KOPT-K1 (cell line): ENCODE data around the gene TULP4.
"Not testable (repeated sequence)": the region's sequence is repeated elsewhere in the genome, so short reads cannot be mapped to it uniquely, and the experiment has no call there.

Source experiments
- H3K27ac ChIP-seq: fragments of 200-600 bp; sonication (generic); 2 replicates; pipeline ENCODE4 v1.5.1; 2016; ENCODE audit warnings: antibody characterized with exemption, mild to moderate bottlenecking, low read depth, low read length; ENCODE audit not compliant: poor library complexity, severe bottlenecking
- H3K36me3 ChIP-seq: fragments of 200-600 bp; sonication (generic); 2 replicates; pipeline ENCODE4 v1.5.1; 2017; ENCODE audit warnings: antibody characterized with exemption, mild to moderate bottlenecking, low read length, moderate library complexity; ENCODE audit not compliant: insufficient read depth
- H3K9me3 ChIP-seq: fragments of 200-600 bp; sonication (generic); 2 replicates; pipeline ENCODE4 v1.5.1; 2017; ENCODE audit warnings: antibody characterized with exemption, low read length, mild to moderate bottlenecking; ENCODE audit not compliant: insufficient read depth, poor library complexity, severe bottlenecking

TULP4 gene

DNA sequence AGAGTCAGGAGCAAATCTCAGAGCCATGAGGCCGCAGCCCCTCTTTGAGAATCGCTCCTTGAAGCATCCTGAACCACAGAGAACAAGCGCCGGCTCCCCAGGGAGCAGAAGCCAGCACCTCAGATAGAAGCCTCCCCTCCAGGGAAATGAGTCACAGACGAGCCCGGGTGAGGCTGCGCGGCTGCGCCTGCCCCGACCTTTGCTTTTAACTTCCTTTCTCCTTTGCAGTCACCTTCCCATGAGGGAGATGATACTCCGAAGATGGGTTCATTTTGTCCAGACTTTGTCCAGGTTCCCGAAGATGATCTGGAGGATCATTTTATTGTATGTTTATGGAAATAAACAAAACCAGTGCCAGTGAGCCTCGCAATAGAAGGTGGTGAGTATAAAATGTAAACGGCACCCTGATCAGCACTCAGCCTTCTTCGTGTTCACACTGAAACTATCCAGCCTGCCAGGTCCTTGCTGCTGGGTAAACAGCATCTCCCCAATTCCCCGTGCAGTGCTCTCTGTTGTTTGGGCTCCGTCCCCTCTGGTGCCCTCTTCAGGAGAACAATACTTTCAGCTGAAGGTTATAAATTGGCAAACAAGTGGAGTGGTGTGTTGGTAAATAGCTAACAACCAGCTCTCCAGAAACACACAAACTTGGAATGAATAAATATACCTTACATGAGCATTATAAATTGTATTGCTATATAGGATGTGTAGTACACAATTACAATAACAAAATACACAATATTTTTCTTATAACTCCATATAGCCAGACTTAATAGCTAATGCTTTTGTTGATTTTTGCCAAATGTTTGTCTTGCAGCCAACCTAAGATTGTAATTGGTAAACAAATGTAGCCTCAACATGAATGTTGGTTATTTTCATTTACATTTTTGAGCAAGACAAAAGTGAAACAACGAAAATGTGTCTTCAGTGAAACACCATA is 206.2 kb downstream of the TULP4 start:
- peak overlapping the region; percentile 51 for H3K27ac ChIP-seq
- no peaks in the 10 kb centered on the region for H3K36me3 ChIP-seq
- no peaks in the 10 kb centered on the region for H3K9me3 ChIP-seq

DNA sequence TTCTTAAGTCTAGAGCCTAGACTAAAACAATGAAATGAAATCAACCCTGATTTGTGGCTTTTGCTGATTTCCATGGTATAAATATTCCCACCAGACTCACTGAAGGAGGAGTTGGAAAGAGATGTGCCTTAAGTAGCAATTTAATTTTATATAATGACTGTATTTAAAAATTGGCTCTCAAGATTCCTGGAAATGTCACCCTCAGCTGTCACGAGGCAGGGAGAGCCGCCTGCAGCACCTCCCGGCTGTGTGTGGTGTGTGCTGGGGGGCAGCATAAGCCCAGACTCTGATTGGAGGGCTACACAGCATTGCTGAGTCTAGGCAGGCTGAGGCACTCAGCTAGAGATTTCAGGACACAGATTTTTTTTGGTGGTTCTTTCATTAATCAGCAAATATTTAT is 207.0 kb downstream of the TULP4 start:
- no peak overlapping the region for H3K27ac ChIP-seq
- no peaks in the 10 kb centered on the region for H3K36me3 ChIP-seq
- no peaks in the 10 kb centered on the region for H3K9me3 ChIP-seq

GRCh38 chr6:158519761-158520160 is 207.5 kb downstream of the TULP4 start:
- no peaks in the 10 kb centered on the region for H3K36me3 ChIP-seq
- no peak overlapping the region for H3K27ac ChIP-seq
- H3K9me3 ChIP-seq: no peaks in the 10 kb centered on the region

- not testable (repeated sequence) for H3K9me3 ChIP-seq, H3K36me3 ChIP-seq, H3K27ac ChIP-seq
These were observed 208.7 kb downstream of the TULP4 start for GRCh38 chr6:158520975-158521374.

- Histone ChIP-seq H3K27ac (no peak overlapping the region), H3K36me3 (no peaks in the 10 kb centered on the region), H3K9me3 (peaks cover 1% of the 10 kb centered on the region)
These were observed 209.5 kb downstream of the TULP4 start for GRCh38 chr6:158521759-158522158.

DNA sequence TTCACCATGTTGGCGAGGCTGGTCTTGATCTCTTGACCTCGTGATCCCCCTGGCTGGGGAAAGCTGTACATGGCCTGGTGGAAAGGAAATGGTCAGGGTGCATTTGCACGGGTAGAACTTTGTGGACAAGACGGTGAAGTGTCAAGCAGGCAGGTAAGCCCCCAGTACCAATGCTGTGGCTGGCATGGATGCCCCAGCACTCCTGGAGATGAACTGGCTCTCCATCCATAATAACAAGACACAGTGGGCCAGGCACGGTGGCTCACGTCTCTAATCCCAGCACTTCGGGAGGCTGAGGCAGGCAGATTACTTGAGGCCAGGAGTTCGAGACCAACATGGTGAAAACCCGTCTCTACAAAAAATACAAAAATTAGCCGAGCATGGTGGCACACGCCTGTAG is 210.4 kb downstream of the TULP4 start:
- Histone ChIP-seq H3K9me3 (peaks cover 6% of the 10 kb centered on the region), H3K36me3 (no peaks in the 10 kb centered on the region), H3K27ac (no peak overlapping the region)

DNA sequence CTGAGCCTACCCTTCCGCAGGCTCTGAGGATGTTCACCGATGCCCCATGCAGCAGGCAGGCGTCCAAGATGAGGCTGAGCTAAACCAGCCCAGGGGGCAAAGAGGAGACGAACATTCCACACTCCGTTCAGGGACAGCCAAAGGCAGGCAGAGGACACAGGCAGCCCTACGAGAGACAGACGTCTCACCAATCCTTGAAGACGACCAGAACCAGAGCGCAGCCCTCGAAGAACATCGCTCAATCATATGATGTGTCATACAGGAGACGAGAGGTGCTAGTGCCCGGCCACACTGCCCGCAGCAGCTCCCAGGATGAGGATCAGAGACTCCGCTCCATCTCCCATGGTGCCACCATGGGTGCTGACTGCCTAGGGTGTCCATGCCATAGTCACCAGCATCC is 212.0 kb downstream of the TULP4 start:
- H3K9me3 ChIP-seq: peaks cover 13% of the 10 kb centered on the region
- no peak overlapping the region for H3K27ac ChIP-seq
- no peaks in the 10 kb centered on the region for H3K36me3 ChIP-seq

GRCh38 chr6:158527858-158528257 is 215.6 kb downstream of the TULP4 start:
- H3K27ac ChIP-seq, H3K36me3 ChIP-seq: not testable (repeated sequence)
- H3K9me3 ChIP-seq: peaks cover 13% of the 10 kb centered on the region

DNA sequence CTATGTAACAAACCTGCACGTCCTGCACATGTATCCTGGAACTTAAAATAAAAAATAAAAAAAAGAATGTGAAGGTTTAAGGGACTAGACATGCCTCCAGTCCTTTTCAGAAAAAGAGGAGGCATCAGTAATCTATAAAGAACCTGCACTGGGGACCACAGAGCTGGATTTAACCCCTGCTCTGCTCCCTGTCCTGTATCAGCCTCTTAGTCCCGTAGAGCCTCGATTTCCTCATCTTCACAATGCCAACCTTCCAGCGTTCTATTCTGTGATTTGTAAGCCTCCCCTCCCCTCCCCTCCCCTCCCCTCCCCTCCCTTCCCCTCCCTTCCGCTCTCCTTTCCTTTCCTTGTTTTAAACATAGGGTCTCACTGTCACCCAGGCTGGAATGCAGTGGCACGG is 216.6 kb downstream of the TULP4 start:
- Histone ChIP-seq H3K9me3 (peaks cover 13% of the 10 kb centered on the region), H3K27ac (no peak overlapping the region), H3K36me3 (no peaks in the 10 kb centered on the region)

DNA sequence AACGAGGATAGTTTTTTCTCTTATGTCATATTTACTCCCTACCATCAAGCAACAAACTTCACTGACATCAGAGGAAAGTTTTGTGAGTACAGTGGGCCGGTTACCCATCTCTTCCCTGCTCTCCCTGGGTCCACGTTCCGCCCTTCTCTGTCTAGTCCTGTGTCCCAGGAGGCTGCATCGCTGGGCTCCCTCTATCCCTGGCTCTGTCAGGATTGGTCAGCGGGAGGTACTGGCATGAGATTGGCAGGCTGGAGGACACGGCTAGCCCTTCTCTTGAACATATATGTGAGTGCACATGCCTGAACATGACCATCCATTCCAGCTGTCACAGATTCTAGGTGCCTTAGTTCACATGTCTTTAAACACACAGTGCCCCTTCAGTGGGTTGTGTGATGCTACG is 217.4 kb downstream of the TULP4 start:
- Histone ChIP-seq H3K36me3 (no peaks in the 10 kb centered on the region), H3K9me3 (peaks cover 13% of the 10 kb centered on the region), H3K27ac (no peak overlapping the region)

DNA sequence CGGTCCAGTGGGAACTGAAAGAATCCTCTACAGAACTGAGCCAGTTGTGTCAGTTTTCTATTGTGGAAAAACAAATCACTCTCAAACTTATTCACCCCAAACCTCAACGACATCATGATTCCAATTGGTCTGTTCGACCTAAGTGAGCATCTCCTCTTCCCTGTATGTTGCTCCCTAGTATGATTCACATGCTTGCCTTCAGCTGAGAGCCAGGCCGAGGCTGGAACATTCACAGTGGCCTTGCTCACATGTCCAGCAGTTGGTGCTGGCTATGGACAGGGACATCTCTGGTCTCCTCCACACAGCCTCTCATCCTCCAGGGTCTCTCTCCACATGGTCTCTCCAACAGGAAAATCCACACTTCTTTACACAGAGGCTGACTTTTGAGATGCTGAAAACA is 219.3 kb downstream of the TULP4 start:
- H3K9me3 ChIP-seq: peaks cover 13% of the 10 kb centered on the region
- H3K27ac ChIP-seq: no peak overlapping the region
- no peaks in the 10 kb centered on the region for H3K36me3 ChIP-seq

GRCh38 chr6:158531970-158532369 is 219.7 kb downstream of the TULP4 start:
- H3K36me3 ChIP-seq: no peaks in the 10 kb centered on the region
- H3K9me3 ChIP-seq: peaks cover 10% of the 10 kb centered on the region
- H3K27ac ChIP-seq: no peak overlapping the region

- H3K27ac ChIP-seq: no peak overlapping the region
- no peaks in the 10 kb centered on the region for H3K9me3 ChIP-seq
- no peaks in the 10 kb centered on the region for H3K36me3 ChIP-seq
These were observed 224.0 kb downstream of the TULP4 start for GRCh38 chr6:158536084-158536890.

GRCh38 chr6:158536891-158537798 is 224.9 kb downstream of the TULP4 start:
- Histone ChIP-seq H3K36me3 (no peaks in the 10 kb centered on the region), H3K27ac (no peak overlapping the region), H3K9me3 (no peaks in the 10 kb centered on the region)

DNA sequence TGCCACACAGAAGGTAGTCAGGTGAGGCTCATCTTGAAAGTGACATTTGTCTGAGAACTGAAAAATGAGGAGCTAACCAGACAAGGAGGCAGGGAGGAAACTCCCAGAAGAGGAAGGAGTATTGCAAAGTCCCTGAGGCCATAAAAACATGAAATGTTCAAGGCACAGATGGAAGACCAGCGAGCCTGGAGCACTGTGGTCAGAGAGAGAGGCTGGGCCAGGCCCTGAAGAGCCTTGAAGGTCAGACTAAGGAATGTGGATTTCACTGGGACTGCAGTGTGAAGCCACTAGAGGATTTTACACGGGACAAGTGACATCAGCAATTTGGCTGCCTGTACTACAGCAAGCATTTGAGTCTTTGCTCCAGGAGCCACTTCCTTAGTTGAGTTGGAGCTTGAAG is 226.5 kb downstream of the TULP4 start:
- Histone ChIP-seq H3K36me3 (no peaks in the 10 kb centered on the region), H3K27ac (no peak overlapping the region), H3K9me3 (no peaks in the 10 kb centered on the region)
